Measurements from ENCODE around the gene CLDND2. TPM values are rescaled to one million over a fixed set of nuclear protein-coding genes. Genes with fewer than 3 reads are reported as not detected.
A peak's percentile ranks its signal among the peaks of the same experiment; 100 is the strongest.

CLDND2 gene
- total RNA-seq, 1 donor from 2014 or later = 0.84 TPM

- H3K4me1 Mint-ChIP-seq = no peaks in the 10 kb centered on the region
- no peak overlapping the region for H3K4me3 Mint-ChIP-seq
- TF ChIP-seq CTCF (conservative IDR thresholded peaks at IDR 0.05) = no peak
- DNase-seq (ENCODE audit: low read depth, low spot score) = no peak
- H3K27me3 Mint-ChIP-seq (ENCODE audit: low read depth) = no peaks in the 10 kb centered on the region
- H3K27ac Mint-ChIP-seq (ENCODE audit: unreplicated experiment) = no peak overlapping the region
- H3K9me3 Mint-ChIP-seq = no peaks in the 10 kb centered on the region
- H3K36me3 Mint-ChIP-seq (ENCODE audit: low read depth) = no peaks in the 10 kb centered on the region
These were observed 6.9 kb upstream of the CLDND2 start for GRCh38 chr19:51375504-51376221.

DNA sequence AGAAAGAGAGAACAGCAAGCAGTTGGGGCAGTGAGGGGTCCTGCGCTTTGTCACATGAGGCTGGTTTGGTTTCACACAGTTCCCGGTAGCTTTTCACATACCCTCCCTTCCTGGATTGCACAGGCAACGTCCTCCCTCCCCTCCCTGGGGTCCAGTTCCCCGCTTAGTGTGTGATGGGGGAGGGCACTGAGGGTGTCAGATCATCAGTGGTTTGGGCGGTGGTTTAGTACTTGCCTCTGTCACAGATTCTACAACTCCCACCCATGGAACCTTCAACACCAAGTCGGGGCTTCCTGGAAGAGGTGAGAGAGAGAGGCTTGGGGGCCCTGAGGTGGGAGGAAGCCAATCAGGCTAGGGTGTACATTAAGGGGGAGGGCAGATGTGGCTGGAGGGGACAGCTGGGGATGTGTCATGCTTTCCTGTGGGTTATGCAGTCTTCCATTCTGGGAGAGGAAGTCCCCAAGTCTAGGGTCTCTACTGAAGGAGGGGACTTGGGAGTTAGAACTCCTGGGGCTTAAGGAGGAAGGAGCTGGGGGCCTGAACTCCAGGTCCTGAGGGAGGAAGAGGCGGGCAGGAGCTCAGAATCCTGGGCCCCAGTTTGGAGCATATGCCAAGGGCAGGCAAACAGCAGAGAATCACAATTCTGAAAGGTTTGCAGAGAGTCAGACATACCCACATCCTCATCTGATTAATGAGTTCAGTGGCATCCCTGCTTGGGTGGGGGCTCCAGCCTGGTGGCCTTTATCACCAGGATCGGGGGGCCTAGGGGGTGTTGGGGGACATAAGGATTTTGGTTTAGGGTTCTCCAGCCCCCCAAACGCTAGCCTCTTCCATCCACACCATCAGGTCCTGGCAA is 4.1 kb upstream of the CLDND2 start, which contains the start of gene NKG7:
TSS of gene NKG7 (minus strand) at position 6 of the 856 bp plus-strand sequence. CDS start 119 bp downstream, outside the sequence.
- TF ChIP-seq CTCF (conservative IDR thresholded peaks at IDR 0.05) = no peak
- Mint-ChIP-seq H3K36me3 (ENCODE audit: low read depth) (no peaks in the 10 kb centered on the region), H3K27ac (ENCODE audit: unreplicated experiment) (no peak within 1 kb of the TSS), H3K9me3 (no peaks in the 10 kb centered on the region), H3K4me1 (peaks cover 4% of the 10 kb centered on the region), H3K4me3 (no peak within 1 kb of the TSS), H3K27me3 (ENCODE audit: low read depth) (no peaks in the 10 kb centered on the region)
- DNase-seq (ENCODE audit: low read depth, low spot score) = no peak

DNA sequence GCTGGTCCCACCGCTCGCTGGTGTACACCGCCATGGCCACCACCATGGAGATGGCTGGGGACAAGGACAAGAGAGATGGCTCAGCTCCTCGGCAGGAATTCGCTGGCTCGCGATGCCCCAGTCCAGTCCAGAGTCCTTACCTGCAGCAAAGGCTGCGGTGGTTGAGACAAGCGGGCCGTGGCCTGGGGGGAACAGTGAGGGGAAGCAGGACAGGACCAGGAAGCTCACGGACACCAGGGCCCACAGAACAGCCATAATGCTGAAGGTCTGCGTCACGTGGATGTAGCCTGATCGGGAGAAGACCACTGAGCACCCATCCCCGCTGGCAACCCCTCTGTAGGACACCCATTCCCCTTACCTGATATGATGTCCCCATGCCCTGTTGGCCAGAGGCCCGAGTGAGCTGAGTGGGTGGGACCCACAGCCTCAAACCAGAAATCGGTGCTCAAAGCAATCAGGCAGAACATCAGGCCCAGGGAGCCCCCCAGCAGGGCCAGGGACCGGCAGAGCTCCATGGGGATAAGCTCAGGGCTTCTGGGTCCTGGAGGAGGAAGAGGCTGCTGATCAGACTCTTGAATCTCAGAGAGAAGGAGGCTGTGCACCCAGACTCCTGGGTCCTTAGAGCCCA is 3.3 kb upstream of the CLDND2 start:
- no peak overlapping the region for H3K27ac Mint-ChIP-seq (ENCODE audit: unreplicated experiment)
- H3K27me3 Mint-ChIP-seq (ENCODE audit: low read depth) = no peaks in the 10 kb centered on the region
- no peaks in the 10 kb centered on the region for H3K36me3 Mint-ChIP-seq (ENCODE audit: low read depth)
- no peaks in the 10 kb centered on the region for H3K9me3 Mint-ChIP-seq
- H3K4me3 Mint-ChIP-seq = no peak overlapping the region
- no peak for TF ChIP-seq CTCF (conservative IDR thresholded peaks at IDR 0.05)
- H3K4me1 Mint-ChIP-seq = peaks cover 11% of the 10 kb centered on the region
- DNase-seq (ENCODE audit: low read depth, low spot score) = no peak

DNA sequence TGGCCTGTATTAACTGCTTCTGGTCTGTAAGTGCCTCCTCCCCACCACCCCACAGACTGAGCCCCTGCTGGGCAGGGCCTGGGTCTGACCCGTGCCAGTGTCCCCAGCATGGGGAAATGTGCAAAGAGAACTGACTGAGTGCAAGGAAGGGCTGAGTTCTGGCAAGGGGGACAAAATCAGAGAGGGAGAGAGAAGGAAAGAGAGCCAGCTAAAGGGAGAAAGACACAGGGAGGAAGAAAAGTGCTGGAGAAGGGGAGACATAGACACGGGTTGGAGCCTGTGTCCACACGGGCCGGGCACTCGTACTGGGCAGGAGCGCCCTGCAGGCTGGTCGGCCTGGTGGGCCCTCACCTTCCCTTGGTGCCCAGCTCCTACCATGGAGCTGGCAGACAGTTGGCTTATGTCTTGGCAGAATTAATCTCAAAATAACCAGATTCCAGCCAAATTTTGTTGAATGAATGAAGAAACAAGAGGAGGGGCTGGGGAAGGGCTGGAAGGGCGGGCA is 2.4 kb upstream of the CLDND2 start:
- no peak for TF ChIP-seq CTCF (conservative IDR thresholded peaks at IDR 0.05)
- peak overlapping the region; percentile 79 for H3K4me3 Mint-ChIP-seq
- no peaks in the 10 kb centered on the region for H3K27me3 Mint-ChIP-seq (ENCODE audit: low read depth)

DNA sequence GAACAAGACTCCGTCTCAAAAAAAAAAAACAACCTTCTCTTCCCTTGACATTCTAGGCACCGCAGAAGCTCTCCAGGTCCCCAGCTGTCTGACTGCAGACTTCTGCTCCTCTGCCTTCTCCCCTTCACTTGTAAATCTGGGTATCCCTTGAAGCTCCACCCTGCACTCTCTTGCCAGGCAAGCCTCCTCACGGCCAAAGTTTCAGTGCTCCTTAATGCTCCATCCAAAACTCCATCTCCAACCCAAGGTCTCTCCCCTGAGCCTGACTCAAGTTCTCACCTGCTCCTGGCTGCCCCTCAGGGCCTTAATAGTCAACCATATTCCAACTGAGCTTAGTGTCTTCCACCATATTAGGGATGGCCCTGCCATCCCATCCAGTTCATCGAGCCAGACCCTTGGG is 1.4 kb upstream of the CLDND2 start:
- DNase-seq (ENCODE audit: low read depth, low spot score) = no peak
- Mint-ChIP-seq H3K27me3 (ENCODE audit: low read depth) (no peaks in the 10 kb centered on the region), H3K4me1 (peaks cover 29% of the 10 kb centered on the region), H3K9me3 (no peaks in the 10 kb centered on the region), H3K36me3 (ENCODE audit: low read depth) (no peaks in the 10 kb centered on the region), H3K27ac (ENCODE audit: unreplicated experiment) (no peak overlapping the region), H3K4me3 (peak overlapping the region; percentile 79)
- no peak for TF ChIP-seq CTCF (conservative IDR thresholded peaks at IDR 0.05)

More for the DNA sequence above, 2.4 kb upstream of the CLDND2 start:
- Mint-ChIP-seq H3K4me1 (peaks cover 19% of the 10 kb centered on the region), H3K9me3 (no peaks in the 10 kb centered on the region), H3K36me3 (ENCODE audit: low read depth) (no peaks in the 10 kb centered on the region), H3K27ac (ENCODE audit: unreplicated experiment) (no peak overlapping the region)
- DNase-seq (ENCODE audit: low read depth, low spot score) = no peak

Measured in neural crest cell (in vitro differentiated cells).